Ascending aorta (tissue), 2 donors: ENCODE results near the gene NACAD. TPM values are rescaled to one million over a fixed set of nuclear protein-coding genes. Genes with fewer than 3 reads are reported as not detected.

Experiments
- DNase-seq, 2 donors: peaks; one replicate each; pipeline ENCODE4 v3.0.0-alpha.2; 2019; ENCODE audit warnings: low spot score in 2 of 2
- H3K27ac ChIP-seq, 2 donors: fragments of 200-600 bp; sonication (generic); one replicate each; pipeline ENCODE4 v1.5.1; 2016 to 2017; ENCODE audit warnings: mild to moderate bottlenecking in 1 of 2
- H3K27me3 ChIP-seq: fragments of 200-600 bp; sonication (generic); one replicate; pipeline ENCODE4 v1.5.1; 2017
- H3K36me3 ChIP-seq, 2 donors: fragments of 200-600 bp; sonication (generic); one replicate each; pipeline ENCODE4 v1.5.1; 2016
- H3K4me1 ChIP-seq, 2 donors: fragments of 200-600 bp; sonication (generic); one replicate each; pipeline ENCODE4 v1.5.1; 2016 to 2017; ENCODE audit warnings: mild to moderate bottlenecking in 1 of 2
- H3K4me3 ChIP-seq, 2 donors: fragments of 200-600 bp; sonication (generic); one replicate each; pipeline ENCODE4 v1.5.1; 2016 to 2017; ENCODE audit warnings: mild to moderate bottlenecking in 1 of 2
- H3K9me3 ChIP-seq, 2 donors: fragments of 200-600 bp; sonication (generic); one replicate each; pipeline ENCODE4 v1.5.1; 2016
- CTCF ChIP-seq, 3 experiments: fragments of 200-600 bp in 2 of 3; fragments of 450-650 bp in 1 of 3; sonication (generic) in 2 of 3; IDR thresholded peaks; one replicate each; pipeline ENCODE4 v1.5.1; 2016 to 2019; ENCODE audit warnings: antibody characterized with exemption in 3 of 3, mild to moderate bottlenecking in 1 of 3, moderate library complexity in 1 of 3
- intact Hi-C: fragments of 100-400 bp; cut with DNase I; formaldehyde crosslinking; loops from one replicate; pipeline ENCODE4 v1.15.1; 2023
- total RNA-seq: library from RNA; depleted of rRNA; stranded (reverse); fragments of >200 nt; gene quantifications from one replicate; pipeline ENCODE4 v1.1.0, GENCODE V29; 2016

NACAD gene
- total RNA-seq, 1 donor from 2014 or later = 7.1 TPM

GRCh38 chr7:45057878-45058277 lies 30.9 kb downstream of the NACAD start:
- Histone ChIP-seq H3K9me3 (no peaks in the 10 kb centered on the region), H3K4me1 (no peaks in the 10 kb centered on the region), H3K36me3 (peaks cover 0 to 5% of the 10 kb centered on the region in 2 donors), H3K27me3 (no peaks in the 10 kb centered on the region), H3K27ac (no peak overlapping the region), H3K4me3 (no peak overlapping the region)
- no peak for TF ChIP-seq CTCF (IDR thresholded peaks at IDR 0.05)
- DNase-seq = peak in 1 of 2 donors; percentile 27
- intact Hi-C loops = no loop called here

DNA sequence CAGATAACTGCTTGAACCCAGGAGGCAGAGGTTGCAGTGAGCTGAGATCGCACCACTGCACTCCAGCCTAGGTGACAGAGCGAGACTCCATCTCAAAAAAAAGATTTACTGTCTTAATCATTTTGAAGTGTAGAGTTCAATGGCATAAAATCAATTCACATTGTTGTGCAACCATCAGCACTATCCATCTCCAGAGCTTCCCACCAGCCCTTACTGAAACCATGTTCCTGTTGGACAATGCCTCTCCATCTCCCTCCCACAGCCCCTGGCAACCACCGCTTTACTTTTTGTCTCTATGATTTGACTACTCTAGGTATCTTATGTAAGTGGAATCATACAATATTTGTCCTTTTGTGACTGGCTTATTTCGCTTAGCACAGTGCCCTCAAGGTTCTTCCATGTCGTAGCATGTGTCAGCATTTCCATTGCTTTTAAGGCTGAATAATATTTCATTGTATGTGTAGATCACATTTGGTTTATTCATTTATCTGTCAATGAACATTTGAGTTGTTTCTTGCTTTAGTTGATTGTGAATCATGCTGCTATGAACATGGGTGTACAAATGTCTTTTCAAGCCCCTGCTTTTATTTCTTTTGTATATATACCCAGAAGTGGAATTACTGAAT lies 33.1 kb downstream of the NACAD start:
- peak in 1 of 2 donors; percentile 8 for DNase-seq
- intact Hi-C loops = no loop called here
- Histone ChIP-seq H3K27me3 (no peaks in the 10 kb centered on the region), H3K27ac (no peak overlapping the region), H3K9me3 (no peaks in the 10 kb centered on the region), H3K4me1 (no peaks in the 10 kb centered on the region), H3K4me3 (no peak overlapping the region), H3K36me3 (peaks cover 0 to 8% of the 10 kb centered on the region in 2 donors)
- no peak for TF ChIP-seq CTCF (IDR thresholded peaks at IDR 0.05)

- DNase-seq = no peak
- no peak overlapping the region for H3K4me3 ChIP-seq
- H3K27me3 ChIP-seq = no peaks in the 10 kb centered on the region
- H3K4me1 ChIP-seq = no peaks in the 10 kb centered on the region
- TF ChIP-seq CTCF (IDR thresholded peaks at IDR 0.05) = no peak
- H3K36me3 ChIP-seq = peaks cover 0 to 12% of the 10 kb centered on the region in 2 donors
- H3K9me3 ChIP-seq = no peaks in the 10 kb centered on the region
- intact Hi-C loops = no loop called here
- H3K27ac ChIP-seq = no peak overlapping the region
These were observed 33.8 kb downstream of the NACAD start for GRCh38 chr7:45055016-45055415.

DNA sequence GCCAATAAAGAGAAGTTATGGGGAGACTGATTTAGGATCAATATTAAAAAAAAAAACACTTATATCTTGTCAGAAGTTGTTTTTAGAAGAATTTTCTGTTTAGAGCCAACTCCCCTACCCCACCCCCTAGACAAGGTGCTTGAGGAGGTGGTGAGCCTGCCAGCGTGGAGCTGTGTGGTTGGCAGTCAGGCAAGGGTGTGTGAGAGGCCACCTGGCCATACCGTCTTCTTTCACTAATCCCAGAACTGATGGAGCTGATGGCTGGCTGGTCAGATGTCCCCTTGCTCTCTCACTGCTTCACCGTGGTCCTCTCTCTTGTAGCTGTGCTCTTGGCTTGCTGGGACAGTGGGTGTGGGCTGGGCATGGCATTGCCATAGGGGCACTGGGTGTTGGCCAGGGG lies 34.3 kb downstream of the NACAD start:
- Histone ChIP-seq H3K36me3 (peaks cover 0 to 12% of the 10 kb centered on the region in 2 donors), H3K4me1 (no peaks in the 10 kb centered on the region), H3K9me3 (no peaks in the 10 kb centered on the region), H3K27ac (no peak overlapping the region), H3K27me3 (no peaks in the 10 kb centered on the region), H3K4me3 (no peak overlapping the region)
- no peak for DNase-seq
- intact Hi-C loops = no loop called here
- no peak for TF ChIP-seq CTCF (IDR thresholded peaks at IDR 0.05)

DNA sequence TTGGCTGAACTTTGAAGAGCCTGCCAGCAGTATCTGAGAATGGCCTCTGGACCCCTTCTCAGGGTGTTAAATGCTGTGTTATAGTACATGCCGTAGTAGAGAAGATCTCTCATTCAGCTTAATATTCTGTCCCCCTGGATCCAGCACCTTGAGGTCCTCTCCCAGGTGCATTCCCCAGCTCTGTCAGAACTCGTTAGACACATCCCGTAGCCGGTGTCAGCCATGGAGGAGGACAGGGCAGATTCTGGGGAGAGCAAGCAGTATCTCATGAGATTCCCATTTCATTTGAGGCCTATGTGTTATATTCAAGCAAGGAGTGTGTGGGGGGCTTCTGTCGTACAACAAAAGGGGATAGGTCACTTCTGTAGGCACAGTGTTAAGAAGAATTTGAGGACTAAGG lies 34.8 kb downstream of the NACAD start:
- intact Hi-C loops = no loop called here
- DNase-seq = peak in 1 of 2 donors; percentile 21
- H3K36me3 ChIP-seq = peaks cover 0 to 12% of the 10 kb centered on the region in 2 donors
- no peaks in the 10 kb centered on the region for H3K9me3 ChIP-seq
- no peaks in the 10 kb centered on the region for H3K4me1 ChIP-seq
- TF ChIP-seq CTCF (IDR thresholded peaks at IDR 0.05) = no peak
- no peak overlapping the region for H3K27ac ChIP-seq
- no peaks in the 10 kb centered on the region for H3K27me3 ChIP-seq
- no peak overlapping the region for H3K4me3 ChIP-seq

DNA sequence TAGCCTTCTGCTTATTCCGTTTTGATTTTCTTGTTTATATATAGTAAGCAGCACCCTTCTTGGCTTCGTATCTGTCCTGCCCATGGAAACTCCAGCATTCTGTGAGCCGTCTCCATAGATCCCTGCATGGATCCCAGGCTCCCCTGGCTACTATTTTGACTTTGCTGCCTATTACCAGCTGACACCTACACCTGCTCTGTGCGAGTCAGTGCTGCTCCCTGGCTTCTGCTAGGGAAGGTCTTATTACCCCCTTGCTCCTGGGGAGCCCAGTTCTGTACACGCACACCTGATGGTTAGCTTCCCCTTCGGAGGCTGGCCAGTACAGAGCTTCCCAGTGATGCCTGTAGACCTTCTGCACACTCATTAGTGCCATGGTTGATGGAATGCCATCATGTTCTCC lies 35.4 kb downstream of the NACAD start:
- Histone ChIP-seq H3K4me3 (no peak overlapping the region), H3K4me1 (no peaks in the 10 kb centered on the region), H3K9me3 (no peaks in the 10 kb centered on the region), H3K27ac (no peak overlapping the region), H3K36me3 (peaks cover 0 to 12% of the 10 kb centered on the region in 2 donors), H3K27me3 (no peaks in the 10 kb centered on the region)
- DNase-seq = peak in 1 of 2 donors; percentile 24
- intact Hi-C loops = no loop called here
- no peak for TF ChIP-seq CTCF (IDR thresholded peaks at IDR 0.05)
